Thyroid gland (tissue), 4 donors: Measurements from ENCODE around the gene SND1.

Source experiments
- POLR2A ChIP-seq, 2 donors: fragments of 450-650 bp; IDR thresholded peaks; one replicate each; pipeline ENCODE4 v1.6.1; 2017; ENCODE audit warnings: antibody characterized with exemption in 2 of 2, mild to moderate bottlenecking in 2 of 2, moderate library complexity in 1 of 2
- TF ChIP-seq, protein P1 (sequence below), 6 experiments: fragments of 200-600 bp in 3 of 6; fragments of 450-650 bp in 3 of 6; sonication (generic) in 3 of 6; IDR thresholded peaks; one replicate each; pipeline ENCODE4 v1.5.1; 2016 to 2019; ENCODE audit warnings: antibody characterized with exemption in 6 of 6, mild to moderate bottlenecking in 2 of 6, inconsistent platforms in 1 of 6, moderate library complexity in 1 of 6

DNA sequence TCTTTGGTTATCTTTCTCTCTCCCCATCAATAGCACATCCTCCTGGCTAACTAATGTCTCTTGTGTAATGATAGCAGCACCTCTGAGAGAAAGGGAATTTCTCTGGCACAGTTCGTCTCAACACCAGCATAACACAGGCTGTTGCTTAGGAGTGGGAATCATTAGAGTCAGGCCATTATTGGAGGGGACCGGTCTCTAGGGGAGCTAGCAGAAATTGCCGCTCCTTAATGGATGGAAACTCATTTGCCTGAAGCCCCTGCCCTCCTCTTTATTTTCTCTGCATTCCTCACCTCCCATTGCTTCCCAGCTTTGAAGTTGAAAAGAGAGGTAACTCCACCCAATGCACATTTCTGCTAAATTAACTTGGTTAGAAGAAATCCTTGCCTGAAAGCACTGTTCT is 367.3 kb downstream of the SND1 start:
- TF ChIP-seq, protein P1, sequence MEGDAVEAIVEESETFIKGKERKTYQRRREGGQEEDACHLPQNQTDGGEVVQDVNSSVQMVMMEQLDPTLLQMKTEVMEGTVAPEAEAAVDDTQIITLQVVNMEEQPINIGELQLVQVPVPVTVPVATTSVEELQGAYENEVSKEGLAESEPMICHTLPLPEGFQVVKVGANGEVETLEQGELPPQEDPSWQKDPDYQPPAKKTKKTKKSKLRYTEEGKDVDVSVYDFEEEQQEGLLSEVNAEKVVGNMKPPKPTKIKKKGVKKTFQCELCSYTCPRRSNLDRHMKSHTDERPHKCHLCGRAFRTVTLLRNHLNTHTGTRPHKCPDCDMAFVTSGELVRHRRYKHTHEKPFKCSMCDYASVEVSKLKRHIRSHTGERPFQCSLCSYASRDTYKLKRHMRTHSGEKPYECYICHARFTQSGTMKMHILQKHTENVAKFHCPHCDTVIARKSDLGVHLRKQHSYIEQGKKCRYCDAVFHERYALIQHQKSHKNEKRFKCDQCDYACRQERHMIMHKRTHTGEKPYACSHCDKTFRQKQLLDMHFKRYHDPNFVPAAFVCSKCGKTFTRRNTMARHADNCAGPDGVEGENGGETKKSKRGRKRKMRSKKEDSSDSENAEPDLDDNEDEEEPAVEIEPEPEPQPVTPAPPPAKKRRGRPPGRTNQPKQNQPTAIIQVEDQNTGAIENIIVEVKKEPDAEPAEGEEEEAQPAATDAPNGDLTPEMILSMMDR (IDR thresholded peaks at IDR 0.05): no peak
- TF ChIP-seq POLR2A (IDR thresholded peaks at IDR 0.05): no peak
